Hematopoietic multipotent progenitor cell treated with erythropoietin and hydrocortisone succinate and interleukin-3 and kit ligand, for 15 days (in vitro differentiated cells): Measurements from ENCODE around the gene GAB2.
"Not testable (repeated sequence)": the region's sequence is repeated elsewhere in the genome, so short reads cannot be mapped to it uniquely, and the experiment has no call there.

Experiments
- DNase-seq: peaks from one replicate; pipeline ENCODE4 v3.0.0-alpha.2; 2015; ENCODE audit warnings: low spot score

The GAB2 gene

DNA sequence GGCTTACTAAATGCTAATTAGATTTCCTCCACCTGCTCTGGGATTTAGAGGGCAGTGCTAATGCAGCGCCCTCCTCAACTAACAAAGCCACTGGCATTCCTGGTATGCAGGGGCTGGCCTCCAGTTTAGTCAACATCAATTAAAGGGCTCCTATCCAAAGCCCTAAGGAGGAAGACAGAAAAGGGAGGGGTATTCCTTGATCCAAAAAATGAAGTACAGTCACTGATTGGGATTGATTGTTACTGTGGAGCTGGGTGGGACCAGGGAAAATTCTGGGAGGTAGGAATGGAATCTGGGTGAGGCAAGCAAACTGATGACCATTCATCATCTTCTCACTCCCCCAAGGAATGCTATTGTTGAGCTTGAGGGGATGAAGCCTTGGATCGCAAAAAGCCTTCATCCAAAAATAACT is 52.2 kb downstream of the GAB2 start:
- no peak for DNase-seq

DNA sequence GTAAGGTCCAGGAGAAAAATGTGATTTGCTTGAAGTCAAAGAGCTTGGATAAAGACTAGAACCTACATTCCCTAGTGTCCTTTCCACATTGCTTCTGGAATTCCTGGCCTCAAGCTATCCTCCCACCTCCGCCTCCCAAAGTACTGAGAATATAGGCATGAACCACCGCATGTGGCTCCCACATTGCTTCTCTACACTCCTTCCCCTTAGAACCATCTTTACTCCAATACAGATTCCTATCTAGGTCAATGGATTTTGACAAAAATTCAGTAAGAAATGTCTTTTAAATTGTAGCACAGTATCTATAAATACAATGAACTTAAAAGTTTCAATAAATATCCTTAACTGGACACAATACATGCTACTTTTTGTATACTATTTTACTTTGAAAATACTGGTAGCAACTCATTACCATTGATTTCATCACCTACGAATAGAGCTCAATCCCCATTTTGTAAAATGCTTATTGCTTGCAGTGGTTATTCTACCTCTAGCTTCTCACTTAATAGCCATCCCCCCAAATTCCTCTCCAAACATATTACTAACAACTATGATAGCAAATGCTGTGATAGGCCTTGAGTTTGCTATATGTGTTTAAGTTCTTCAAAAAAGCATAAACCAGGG is 53.4 kb downstream of the GAB2 start:
- DNase-seq = no peak

DNA sequence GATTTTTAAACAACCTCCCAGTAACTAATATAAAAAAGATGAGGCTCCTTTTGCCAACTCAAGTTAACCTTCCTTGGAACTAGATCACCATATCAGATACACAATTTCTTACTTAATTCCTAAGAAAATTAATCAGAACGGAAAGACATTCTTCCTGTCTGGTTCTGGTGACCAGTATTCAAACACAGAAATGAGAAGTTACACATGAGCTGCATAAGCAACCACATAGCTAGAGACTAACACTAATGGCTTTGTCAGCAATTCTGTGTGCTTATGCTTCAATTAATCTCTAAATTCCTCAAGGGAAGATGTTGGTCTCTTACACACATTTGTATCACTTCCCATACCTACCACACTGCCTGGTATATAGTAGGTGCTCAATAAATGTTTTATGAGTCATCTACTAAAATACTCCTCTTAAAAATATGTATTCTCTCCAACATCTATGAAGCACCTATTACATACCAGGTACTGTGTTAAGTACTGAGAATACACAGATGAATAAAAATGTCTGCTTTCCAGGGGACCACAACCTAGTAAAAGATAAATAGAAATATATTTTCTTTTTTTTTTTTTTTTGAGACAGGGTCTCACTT is 54.5 kb downstream of the GAB2 start:
- no peak for DNase-seq

DNA sequence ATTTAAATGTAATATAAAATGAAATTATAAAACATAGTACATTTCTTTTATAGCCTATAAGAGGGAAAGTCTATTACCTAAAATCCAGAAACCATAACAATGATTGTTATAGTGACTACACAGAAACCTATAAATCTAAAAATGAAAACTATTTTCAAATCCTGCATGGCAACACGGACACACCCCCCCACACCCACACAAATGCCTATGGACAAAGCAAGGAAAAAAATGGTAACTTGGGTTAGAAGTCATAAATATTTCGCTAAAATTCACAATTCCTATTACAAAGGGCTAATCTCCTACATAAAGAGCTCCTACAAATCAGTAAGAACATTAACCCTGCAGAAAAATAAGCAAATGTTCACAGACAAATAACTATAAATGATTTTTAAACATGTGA is 56.4 kb downstream of the GAB2 start:
- no peak for DNase-seq

DNA sequence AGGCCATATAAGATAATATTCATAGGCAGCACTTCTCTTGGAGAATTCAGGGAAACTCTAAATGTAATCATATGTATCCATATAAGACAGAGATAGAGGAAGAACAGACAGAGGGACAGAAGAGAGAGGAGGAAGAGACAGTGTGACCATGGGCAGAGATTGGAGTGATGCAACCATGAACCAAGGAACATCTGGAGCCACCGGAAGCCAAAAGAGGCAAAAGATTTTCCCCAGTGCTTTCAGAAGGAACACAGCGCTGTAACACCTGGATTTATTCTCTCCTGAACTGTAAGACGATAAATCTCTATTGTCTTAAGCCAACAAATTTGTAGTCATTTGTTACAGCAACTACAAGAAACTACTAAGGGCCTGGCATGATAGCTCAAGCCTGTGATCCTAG is 57.7 kb downstream of the GAB2 start:
- no peak for DNase-seq

DNA sequence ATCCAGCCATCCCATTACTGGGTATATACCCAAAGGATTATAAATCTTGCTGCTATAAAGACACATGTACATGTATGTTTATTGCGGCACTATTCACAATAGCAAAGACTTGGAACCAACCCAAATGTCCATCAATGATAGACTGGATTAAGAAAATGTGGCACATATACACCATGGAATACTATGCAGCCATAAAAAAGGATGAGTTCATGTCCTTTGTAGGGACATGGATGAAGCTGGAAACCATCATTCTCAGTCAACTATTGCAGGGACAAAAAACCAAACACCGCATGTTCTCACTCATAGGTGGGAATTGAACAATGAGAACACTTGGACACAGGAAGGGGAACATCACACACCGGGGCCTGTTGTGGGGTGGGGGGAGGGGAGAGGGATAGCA is 59.7 kb downstream of the GAB2 start:
- DNase-seq = not testable (repeated sequence)

DNA sequence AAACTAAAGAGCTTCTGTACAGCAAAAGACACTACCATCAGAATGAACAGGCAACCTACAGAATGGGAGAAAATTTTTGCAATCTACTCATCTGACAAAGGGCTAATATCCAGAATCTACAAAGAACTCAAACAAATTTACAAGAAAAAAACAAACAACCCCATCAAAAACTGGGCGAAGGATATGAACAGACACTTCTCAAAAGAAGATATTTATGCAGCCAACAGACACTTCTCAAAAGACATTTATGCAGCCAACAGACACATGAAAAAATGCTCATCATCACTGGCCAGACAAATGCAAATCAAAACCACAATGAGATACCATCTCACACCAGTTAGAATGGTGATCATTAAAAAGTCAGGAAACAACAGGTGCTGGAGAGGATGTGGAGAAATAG is 60.2 kb downstream of the GAB2 start:
- not testable (repeated sequence) for DNase-seq

DNA sequence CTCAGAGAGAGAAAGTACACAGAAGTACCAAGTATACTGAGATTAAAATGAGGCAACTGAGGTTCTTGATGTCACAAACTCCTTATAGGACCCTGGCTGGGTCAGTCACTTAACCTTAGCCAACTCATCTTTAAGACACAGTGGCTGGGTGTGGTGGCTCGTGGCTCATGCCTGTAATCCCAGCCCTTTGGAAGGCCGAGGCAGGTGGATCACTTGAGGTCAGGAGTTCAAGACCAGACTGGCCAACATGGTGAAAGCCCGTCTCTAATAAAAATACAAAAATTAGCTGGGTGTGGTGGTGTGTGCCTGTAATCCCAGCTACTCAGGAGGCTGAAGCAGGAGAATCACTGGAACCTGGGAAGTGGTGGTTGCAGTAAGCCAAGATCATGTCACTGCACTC is 61.9 kb downstream of the GAB2 start:
- DNase-seq = not testable (repeated sequence)

DNA sequence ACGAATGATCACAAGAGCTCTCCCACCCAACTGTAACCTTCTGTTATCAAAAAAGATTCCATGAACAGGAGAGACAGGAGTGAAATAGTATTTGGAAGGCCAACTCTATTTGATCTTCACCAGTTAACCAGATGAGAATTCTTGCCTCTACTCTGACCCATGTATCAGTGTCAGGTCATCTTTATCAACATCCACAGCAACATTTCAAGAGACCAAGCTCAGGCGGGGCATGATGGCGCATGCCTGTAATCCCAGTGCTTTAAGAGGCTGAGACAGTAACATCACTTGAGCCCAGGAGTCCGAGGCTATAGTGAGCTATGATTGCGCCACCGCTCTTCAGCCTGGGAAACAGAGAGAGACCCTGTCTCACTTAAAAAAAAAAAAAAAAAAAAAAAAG is 62.3 kb downstream of the GAB2 start:
- DNase-seq = no peak

DNA sequence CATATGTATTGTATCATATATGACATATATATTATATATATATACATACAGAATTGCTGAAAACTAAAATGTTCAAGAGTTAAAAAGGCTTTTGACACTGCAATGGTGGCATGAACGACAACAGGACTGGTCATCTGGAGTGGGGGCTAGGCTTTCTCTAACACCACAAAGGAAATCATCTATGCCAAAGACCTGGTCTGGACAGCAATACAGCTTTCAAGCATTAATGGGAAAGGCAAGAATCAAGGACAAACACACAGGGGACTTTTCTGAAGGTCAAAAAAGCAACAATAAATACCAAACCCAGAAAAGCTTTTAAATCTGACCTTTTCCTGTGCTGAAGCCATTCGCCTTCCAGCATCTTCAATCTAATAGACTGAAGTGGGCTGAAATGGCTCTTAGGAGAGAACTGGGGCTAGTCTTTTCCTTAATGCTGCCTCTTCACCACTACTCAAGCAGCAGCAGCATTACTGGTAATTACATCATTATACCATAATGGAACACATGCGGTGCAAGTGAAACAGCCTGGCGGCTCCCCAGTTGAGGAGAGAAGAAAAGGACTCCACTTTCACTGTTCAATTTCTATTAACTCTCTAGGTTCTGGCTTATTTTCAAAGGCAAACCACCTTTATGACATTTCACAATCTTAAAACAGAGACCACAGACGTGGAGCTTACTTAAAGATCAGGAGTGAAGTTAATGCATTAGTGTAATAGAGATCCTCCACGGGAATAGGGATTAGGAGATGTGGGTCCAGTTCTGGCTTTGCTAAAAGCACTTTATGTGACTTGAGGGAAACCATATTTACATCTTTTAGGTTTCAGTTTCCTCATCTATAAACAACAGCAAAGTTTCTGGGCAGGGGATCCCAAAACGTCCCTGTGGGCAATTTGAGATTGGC is 63.0 kb downstream of the GAB2 start:
- no peak for DNase-seq

DNA sequence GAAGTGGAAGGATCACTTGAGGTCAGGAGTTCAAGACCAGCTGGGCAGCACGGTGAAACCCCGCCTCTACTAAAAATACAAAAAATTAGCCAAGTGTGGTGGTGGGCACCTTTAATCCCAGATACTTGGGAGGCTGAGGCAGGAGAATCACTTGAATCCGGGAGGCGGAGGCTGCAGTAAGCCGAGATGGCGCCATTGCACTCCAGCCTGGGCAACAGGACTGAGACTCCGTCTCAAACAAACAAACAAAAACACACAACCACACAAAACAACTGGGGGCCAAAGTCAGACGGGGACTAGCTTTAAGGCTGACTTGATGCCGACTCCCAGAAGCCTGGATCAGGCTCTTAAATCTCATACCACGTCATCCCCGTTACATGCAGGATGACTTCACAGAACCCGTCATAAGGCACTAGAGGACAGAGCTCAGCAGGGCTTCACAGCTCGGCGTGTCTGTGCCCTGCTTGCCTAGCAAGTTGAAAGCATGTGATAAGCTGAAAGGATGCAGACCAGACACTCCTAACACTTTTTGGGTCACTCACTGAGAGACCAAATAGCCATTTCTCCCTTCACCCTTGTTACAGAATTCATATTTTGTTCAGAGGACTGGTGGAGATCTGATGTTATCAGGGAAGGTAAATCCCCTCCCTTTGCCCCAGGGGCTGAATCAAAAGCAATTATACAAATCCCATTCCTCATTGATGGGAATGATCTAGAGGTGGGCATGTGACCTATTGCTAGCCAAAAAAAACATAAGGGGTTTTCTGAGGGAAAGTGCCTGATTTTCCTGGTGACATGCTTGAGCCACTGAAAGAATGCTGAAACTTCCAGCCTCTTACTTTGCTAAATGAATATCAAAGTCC is 65.4 kb downstream of the GAB2 start:
- DNase-seq = no peak

DNA sequence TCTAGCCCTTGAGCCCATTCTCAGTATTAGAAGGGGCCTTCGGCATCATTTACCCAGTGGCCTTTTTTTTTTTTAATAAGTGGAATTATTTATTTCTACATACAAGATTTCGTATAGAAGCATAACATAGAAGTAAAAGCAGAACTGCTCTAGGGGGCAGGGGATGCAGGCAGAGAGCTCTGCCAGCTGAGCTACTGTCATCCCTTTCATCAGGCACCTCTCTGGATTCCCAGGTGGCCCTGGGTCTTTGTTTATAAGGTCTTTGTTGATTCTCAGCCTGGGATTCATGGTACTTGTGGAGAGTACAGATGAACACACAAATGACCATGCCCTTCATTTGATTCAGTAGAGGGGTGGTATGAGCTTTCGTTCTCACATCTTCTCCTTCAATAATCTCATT is 66.4 kb downstream of the GAB2 start:
- no peak for DNase-seq

DNA sequence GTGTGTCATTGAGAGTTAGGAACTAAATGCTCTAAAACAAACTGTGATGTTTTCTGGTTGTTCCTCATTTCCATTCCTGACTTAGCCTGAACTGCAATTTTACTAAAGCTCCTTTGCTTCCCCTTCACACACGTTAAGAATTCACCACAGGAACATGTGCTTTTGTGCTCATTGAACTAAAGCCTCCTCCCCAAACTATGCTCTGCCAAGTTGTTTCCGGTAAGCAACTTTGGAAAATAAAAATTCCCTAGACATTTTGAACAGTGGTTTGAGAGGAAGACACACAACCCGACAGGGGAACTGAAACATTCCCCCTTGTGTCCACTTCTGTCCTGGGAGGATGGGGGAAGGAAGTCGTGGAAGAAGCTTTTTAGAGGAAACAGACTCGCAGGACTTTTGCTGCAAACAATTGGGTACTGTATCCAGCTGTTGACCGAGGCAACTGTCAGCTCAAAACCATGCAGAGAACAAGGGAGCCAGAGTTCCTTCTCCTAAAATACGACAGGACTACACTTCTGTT is 66.9 kb downstream of the GAB2 start:
- no peak for DNase-seq

DNA sequence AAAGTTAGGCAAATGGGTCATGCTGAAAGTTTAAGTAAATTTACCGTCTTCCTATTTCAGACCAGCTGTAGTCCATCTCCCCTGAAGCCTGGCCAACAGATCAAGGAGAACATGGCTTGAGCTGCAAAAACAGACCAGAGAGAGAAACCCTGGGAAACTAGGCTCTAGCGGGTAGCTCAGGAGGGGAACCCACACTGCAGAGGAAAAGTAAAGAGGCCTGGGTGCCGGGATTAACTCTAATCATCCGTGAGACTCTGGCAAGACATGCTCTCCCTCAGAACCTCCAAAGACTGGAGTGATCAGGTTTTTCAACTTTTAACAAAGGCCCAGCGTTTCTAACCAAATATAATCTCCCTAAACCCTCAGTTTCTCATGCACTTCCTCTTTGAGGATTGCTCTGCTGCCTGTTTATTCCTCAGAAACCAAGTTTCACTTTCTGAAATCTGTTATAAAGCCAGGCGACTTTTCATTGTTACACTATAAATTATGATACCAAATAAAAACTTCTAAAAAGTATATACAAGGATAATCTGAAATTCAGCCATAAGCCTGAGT is 67.5 kb downstream of the GAB2 start:
- no peak for DNase-seq

DNA sequence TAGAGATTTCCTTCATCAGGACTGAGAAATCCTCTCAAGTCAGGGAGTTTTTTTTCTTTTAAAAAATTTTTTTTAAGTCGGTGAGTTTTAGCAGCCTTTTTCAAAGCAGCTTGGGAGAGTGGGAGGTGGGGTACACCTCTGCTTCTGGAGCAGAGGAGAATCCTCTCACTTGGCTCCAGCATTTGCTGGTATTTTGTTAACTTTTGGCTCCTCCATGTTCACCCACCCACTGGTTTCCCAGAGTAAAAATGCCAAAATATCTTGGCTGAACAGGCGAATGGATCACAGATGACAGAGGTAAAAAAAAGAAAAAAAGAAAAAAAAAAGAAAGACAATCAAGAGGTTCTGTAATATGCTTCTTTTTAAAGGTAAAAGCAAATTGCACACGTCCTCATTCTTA is 68.0 kb downstream of the GAB2 start:
- DNase-seq = no peak

DNA sequence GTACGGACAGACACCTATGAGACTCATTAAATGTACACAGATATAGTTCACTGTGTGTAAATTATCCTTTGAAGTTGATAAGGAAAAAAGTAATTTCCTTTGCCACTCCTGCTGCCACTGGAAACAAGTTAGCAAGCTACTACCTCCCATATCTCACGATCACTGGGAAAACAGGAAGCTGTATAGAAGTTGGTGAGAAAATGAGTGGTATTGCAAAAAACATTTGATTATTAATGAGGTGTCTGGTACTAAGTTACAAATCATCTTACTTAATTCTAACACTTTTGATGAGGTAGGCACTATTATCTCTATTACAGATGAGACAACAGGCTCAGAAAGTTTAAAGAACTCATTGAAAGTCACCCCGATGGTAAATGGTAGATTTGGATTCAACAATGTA is 68.5 kb downstream of the GAB2 start:
- DNase-seq = no peak

DNA sequence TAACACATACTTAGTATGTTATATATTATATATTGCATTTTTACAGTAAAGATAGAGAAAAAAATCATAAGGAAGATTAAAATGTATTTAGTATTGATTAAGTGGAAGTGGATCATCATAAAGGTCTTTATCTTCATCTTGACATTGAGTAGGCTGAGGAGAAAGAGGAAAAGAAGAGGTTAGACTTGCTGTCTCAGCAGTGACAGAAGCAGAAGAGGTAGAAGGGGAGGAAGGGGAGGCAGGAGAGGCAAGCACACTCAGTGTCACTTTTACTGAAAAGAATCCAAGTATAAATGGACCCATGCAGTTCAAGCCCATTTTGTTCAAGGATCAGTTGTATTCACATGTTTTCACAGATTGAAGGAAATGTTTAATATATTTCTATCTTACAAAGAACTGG is 69.7 kb downstream of the GAB2 start:
- no peak for DNase-seq

DNA sequence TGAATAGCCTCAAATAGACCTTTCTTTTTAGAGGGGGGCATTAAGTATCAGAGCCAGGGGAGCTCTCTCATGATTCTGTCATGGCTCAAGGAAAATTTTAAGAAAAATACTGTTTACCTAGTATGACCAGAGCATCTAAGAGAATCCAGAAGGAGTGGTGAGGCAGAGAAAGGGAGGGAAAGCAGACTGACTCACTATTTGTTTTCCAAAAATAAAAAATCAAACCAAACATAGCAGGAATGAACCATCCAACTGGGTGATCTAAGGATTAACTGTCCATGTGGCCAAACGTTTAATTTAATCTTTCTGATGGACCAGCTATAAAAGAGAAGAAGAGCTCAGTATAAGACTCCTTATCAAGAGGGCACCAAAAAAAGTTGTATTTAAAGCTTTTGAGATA is 70.8 kb downstream of the GAB2 start:
- no peak for DNase-seq

DNA sequence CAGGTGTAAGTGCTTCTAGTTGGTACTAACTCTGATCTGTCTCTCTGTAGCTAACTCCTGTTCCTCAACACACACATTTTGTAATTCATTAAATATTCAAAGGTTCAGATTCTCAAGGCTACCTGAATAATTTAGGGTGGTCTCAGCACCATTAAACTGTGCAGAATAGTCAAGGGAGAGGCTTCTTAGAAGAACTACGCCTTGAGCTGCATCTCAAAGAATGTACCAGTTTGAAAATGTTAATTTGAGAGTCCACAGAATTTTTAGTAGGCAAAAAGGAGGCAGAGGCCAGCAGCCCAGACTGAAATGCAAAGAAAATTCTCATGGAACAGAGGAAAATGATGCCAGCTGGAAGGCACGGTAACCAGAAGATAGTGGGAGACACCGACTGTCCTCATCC is 72.2 kb downstream of the GAB2 start:
- DNase-seq = no peak

DNA sequence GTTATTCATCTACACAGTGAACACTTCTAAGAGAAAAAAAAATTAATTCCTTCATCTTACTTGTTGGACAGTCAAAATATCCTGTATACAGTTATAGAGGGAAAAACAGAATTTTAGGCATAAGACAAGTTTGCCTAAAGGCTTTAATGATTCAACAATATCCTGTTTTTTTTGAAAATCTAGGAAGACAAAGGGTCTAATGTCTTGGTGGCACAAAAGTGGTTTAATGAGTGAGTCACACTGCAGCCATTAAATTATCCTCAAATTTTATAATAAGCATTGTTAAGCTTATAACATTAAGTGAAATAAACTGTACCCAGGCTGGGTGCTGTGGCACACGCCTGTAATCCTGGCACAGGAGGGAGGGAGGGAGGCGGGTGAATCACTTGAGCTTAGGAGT is 72.9 kb downstream of the GAB2 start:
- DNase-seq = no peak

DNA sequence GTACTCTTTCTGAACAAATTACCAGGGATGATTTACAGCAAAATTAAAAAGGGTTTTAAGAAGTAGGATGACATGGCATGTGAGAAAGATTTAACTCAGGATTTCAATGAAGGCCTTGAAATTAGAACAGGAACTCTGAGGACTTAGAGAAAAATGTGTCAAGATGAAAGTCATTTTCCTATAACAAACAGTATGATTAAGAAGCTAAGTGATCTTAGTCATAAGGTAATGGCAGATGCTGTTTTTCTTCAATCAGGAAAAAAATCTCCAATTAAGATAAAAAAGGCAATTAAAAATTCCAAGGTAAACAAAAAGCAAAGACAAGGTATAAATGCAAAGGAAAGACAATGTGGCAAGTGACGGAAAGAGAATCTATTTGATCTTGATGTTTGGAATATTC is 73.5 kb downstream of the GAB2 start:
- no peak for DNase-seq

DNA sequence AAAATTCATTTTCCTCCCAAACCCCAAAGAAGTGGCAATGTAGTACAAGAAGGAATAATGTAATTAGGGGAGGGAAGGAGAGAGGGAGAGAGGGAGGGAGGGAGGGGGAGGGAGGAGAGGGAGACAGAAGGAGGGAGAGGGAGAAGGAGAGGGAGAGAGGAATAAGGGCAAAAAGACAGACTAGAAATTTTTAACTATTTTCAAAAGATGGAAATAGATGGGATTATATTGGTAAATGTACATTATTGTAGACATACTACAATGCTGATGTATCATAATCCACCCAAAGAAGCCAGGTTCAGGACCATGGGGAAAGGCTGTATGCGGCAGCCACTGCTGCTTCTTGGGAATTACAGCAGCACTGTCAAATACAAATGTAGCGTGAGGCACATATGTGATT is 74.3 kb downstream of the GAB2 start:
- no peak for DNase-seq
